OCI-LY3 (cell line): Measurements from ENCODE around the gene KIF15.

Source experiments
- H2AFZ ChIP-seq: fragments of 200-600, 300-600 bp; shearing (Covaris generic); 2 replicates; pipeline ENCODE4 v1.6.0; 2014; ENCODE audit warnings: antibody characterized with exemption, low read depth, low read length
- H3K27ac ChIP-seq: fragments of 200-600, 300-600 bp; sonication (generic); 2 replicates; pipeline ENCODE4 v1.5.1; 2014; ENCODE audit warnings: mild to moderate bottlenecking, low read length, moderate library complexity, mixed read lengths
- H3K27me3 ChIP-seq: fragments of 200-600, 300-600 bp; sonication (generic); 2 replicates; pipeline ENCODE4 v1.6.1; 2014; ENCODE audit warnings: low read depth, low read length, mixed read lengths
- H3K36me3 ChIP-seq: fragments of 200-600, 300-600 bp; sonication (generic); replicated peaks from 2 replicates; pipeline ENCODE3; 2014; ENCODE audit warnings: low read depth, low read length, mixed read lengths
- H3K4me1 ChIP-seq: fragments of 300-600, 200-600 bp; sonication (generic); 2 replicates; pipeline ENCODE4 v1.6.1; 2014; ENCODE audit warnings: low read length, mixed read lengths
- H3K4me2 ChIP-seq: fragments of 200-600, 300-600 bp; sonication (generic); 2 replicates; pipeline ENCODE4 v1.6.1; 2014; ENCODE audit warnings: low read length, mixed read lengths
- H3K4me3 ChIP-seq: fragments of 300-600, 200-600 bp; sonication (generic); 2 replicates; pipeline ENCODE4 v1.5.1; 2014; ENCODE audit warnings: antibody characterized with exemption, mild to moderate bottlenecking, low read length, moderate library complexity
- H3K79me2 ChIP-seq: fragments of 300-600, 200-600 bp; shearing (Covaris generic); 2 replicates; pipeline ENCODE4 v1.6.1; 2014; ENCODE audit warnings: mild to moderate bottlenecking, low read length, mixed read lengths
- H3K9ac ChIP-seq: fragments of 300-600, 200-600 bp; shearing (Covaris generic); 2 replicates; pipeline ENCODE4 v1.6.0; 2014; ENCODE audit warnings: mild to moderate bottlenecking, low read length, moderate library complexity
- H3K9me3 ChIP-seq: fragments of 200-600, 300-600 bp; shearing (Covaris generic); 2 replicates; pipeline ENCODE4 v1.6.1; 2014; ENCODE audit warnings: low read length, mixed read lengths; ENCODE audit not compliant: insufficient read depth
- H4K20me1 ChIP-seq: fragments of 200-600, 300-600 bp; sonication (generic); 2 replicates; pipeline ENCODE4 v1.6.1; 2016; ENCODE audit warnings: low read length, mixed read lengths; ENCODE audit not compliant: insufficient read depth
- EZH2phosphoT487 ChIP-seq: fragments of 200-600 bp; shearing (Covaris generic); IDR thresholded peaks from 2 replicates; pipeline ENCODE4 v1.6.1; 2018; ENCODE audit warnings: antibody characterized with exemption, mixed run types, low read depth
- TF ChIP-seq, protein P1 (sequence below): fragments of 200-600, 300-600 bp; sonication (generic); IDR thresholded peaks from 2 replicates; pipeline ENCODE4 v1.5.1; 2014; ENCODE audit warnings: antibody characterized with exemption, low read length, low read depth

The KIF15 gene

DNA sequence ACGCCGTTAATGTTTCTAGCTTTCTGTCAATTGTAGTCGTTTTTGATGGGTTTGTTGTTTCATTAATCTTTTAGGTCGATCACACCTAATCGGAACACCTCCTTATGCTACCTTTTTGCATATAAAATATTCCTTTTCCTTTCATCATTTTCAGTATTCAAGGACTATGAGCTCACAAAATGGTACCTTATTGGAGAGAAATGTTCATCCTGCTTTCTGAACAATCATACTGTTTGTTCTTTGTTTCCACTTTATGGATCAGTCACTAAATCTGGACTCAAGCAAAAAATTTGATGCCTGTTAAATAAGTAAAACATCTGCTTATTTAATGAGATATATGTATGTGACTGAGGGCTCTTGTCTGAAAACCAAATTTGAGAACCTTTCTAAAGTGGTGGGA lies 1.1 kb downstream of the KIF15 start:
- Histone ChIP-seq H3K36me3 (peaks cover 49% of the 10 kb centered on the region), H3K27me3 (no peaks in the 10 kb centered on the region), H3K9me3 (peaks cover 23% of the 10 kb centered on the region), H3K4me2 (peak overlapping the region; percentile 87), H3K4me3 (peak overlapping the region; percentile 79), H3K4me1 (peaks cover 6% of the 10 kb centered on the region), H3K9ac (peak overlapping the region; percentile 75), H2AFZ (peak overlapping the region; percentile 42; the same call in 1 of the 2 replicates), H3K27ac (no peak overlapping the region), H4K20me1 (no peaks in the 10 kb centered on the region), H3K79me2 (peaks cover 90% of the 10 kb centered on the region)
- TF ChIP-seq, protein P1, sequence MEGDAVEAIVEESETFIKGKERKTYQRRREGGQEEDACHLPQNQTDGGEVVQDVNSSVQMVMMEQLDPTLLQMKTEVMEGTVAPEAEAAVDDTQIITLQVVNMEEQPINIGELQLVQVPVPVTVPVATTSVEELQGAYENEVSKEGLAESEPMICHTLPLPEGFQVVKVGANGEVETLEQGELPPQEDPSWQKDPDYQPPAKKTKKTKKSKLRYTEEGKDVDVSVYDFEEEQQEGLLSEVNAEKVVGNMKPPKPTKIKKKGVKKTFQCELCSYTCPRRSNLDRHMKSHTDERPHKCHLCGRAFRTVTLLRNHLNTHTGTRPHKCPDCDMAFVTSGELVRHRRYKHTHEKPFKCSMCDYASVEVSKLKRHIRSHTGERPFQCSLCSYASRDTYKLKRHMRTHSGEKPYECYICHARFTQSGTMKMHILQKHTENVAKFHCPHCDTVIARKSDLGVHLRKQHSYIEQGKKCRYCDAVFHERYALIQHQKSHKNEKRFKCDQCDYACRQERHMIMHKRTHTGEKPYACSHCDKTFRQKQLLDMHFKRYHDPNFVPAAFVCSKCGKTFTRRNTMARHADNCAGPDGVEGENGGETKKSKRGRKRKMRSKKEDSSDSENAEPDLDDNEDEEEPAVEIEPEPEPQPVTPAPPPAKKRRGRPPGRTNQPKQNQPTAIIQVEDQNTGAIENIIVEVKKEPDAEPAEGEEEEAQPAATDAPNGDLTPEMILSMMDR, result no peak
- TF ChIP-seq EZH2phosphoT487, result no peak

DNA sequence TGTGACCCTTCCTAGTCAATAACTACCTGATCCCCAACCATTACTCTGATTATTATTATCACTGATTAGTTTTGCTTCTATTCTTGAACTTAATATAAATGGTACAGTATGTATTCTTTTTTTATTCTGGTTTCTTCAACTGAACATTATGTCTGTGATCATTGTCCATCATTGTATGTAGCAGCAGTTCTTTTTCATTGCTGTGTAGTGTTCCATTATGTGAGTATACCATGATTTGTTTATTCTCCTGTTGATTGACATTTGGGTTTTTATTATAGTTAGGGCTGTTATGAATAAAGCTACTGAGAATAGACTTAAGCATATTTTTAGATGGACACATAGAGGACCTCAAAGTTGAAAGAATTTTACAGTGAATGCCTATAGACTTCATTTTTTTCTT lies 2.7 kb downstream of the KIF15 start:
- no peak overlapping the region for H3K27ac ChIP-seq
- H3K4me3 ChIP-seq, result no peak overlapping the region
- no peak overlapping the region for H3K9ac ChIP-seq
- H3K79me2 ChIP-seq, result peaks cover 93% of the 10 kb centered on the region
- no peak overlapping the region for H2AFZ ChIP-seq
- TF ChIP-seq, protein P1, result no peak
- TF ChIP-seq EZH2phosphoT487, result no peak
- H3K4me1 ChIP-seq, result peaks cover 6% of the 10 kb centered on the region
- H3K36me3 ChIP-seq, result peaks cover 41% of the 10 kb centered on the region
- H3K9me3 ChIP-seq, result peaks cover 13% of the 10 kb centered on the region
- no peaks in the 10 kb centered on the region for H4K20me1 ChIP-seq
- H3K27me3 ChIP-seq, result no peaks in the 10 kb centered on the region
- no peak overlapping the region for H3K4me2 ChIP-seq

DNA sequence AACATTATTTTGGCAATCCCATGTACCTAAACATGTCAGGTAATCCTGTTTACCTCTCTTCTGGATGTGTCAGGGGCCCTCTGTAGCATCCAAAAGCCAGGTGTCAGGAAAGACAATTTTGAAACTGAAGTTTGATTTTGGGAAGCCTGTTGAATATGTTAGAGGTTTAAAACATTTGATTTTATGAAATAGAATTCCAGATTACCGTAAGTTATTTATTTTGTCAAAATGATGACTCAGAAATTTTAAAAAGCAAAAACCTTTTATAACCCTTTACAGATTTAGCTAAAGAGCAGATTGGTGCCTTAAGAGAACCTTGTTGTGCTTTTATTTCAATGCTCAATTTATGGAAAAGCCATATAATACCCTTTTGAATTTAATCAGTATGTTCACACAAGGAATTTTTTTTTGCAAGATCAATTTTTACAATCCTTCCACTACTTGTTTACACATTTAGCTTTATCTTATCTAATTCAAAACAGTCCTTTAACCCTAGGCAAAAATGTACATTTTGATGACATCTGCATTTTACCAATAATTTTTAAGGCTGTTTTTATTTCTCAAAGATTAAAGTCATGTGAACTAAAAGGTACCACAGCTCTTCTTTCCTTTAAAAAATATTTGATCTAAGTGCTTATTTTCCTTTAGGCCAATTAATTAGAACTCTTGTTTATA lies 10.0 kb downstream of the KIF15 start:
- no peak overlapping the region for H3K4me2 ChIP-seq
- H2AFZ ChIP-seq, result no peak overlapping the region
- no peaks in the 10 kb centered on the region for H4K20me1 ChIP-seq
- no peak overlapping the region for H3K9ac ChIP-seq
- H3K27me3 ChIP-seq, result no peaks in the 10 kb centered on the region
- H3K4me3 ChIP-seq, result no peak overlapping the region
- H3K4me1 ChIP-seq, result no peaks in the 10 kb centered on the region
- H3K27ac ChIP-seq, result no peak overlapping the region
- H3K9me3 ChIP-seq, result no peaks in the 10 kb centered on the region
- TF ChIP-seq, protein P1, result no peak
- no peak for TF ChIP-seq EZH2phosphoT487
- H3K79me2 ChIP-seq, result peaks cover 72% of the 10 kb centered on the region
- peaks cover 45% of the 10 kb centered on the region for H3K36me3 ChIP-seq

DNA sequence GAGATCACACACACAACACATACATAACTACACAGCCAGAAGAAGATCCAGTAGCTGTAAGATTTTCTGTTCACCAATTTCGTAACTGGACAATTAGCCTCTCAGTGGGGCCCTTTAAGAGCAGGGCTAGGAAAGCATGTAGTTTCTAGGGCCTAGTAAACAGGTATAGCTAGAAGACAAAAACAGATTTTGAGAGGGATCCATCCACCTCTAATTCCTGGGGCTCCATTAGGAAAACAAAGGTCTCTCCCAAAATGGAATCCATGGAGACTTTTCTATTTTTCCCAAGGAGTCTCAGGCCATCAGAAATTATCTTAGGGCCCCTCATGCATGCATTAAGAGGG lies 10.5 kb downstream of the KIF15 start:
- Histone ChIP-seq H3K4me3 (no peak overlapping the region), H4K20me1 (no peaks in the 10 kb centered on the region), H3K79me2 (peaks cover 69% of the 10 kb centered on the region), H3K36me3 (peaks cover 46% of the 10 kb centered on the region), H3K27me3 (no peaks in the 10 kb centered on the region), H3K9me3 (no peaks in the 10 kb centered on the region), H3K9ac (no peak overlapping the region), H3K27ac (no peak overlapping the region), H2AFZ (no peak overlapping the region), H3K4me1 (no peaks in the 10 kb centered on the region), H3K4me2 (no peak overlapping the region)
- no peak for TF ChIP-seq EZH2phosphoT487
- TF ChIP-seq, protein P1, result no peak
